Peyer's patch (tissue), 4 donors: ENCODE data around the gene SLC39A11.

Source experiments
- POLR2A ChIP-seq, 2 donors: fragments of 450-650 bp; IDR thresholded peaks; one replicate each; pipeline ENCODE4 v1.5.1; 2017; ENCODE audit warnings: antibody characterized with exemption in 2 of 2, mild to moderate bottlenecking in 2 of 2, moderate library complexity in 2 of 2
- TF ChIP-seq, protein P1 (sequence below), 6 experiments: fragments of 450-650 bp in 4 of 6; fragments of 200-600 bp in 2 of 6; sonication (generic) in 1 of 6; IDR thresholded peaks; one replicate each; pipeline ENCODE4 v1.5.1; 2017 to 2019; ENCODE audit warnings: antibody characterized with exemption in 6 of 6, mild to moderate bottlenecking in 3 of 6, moderate library complexity in 1 of 6

DNA sequence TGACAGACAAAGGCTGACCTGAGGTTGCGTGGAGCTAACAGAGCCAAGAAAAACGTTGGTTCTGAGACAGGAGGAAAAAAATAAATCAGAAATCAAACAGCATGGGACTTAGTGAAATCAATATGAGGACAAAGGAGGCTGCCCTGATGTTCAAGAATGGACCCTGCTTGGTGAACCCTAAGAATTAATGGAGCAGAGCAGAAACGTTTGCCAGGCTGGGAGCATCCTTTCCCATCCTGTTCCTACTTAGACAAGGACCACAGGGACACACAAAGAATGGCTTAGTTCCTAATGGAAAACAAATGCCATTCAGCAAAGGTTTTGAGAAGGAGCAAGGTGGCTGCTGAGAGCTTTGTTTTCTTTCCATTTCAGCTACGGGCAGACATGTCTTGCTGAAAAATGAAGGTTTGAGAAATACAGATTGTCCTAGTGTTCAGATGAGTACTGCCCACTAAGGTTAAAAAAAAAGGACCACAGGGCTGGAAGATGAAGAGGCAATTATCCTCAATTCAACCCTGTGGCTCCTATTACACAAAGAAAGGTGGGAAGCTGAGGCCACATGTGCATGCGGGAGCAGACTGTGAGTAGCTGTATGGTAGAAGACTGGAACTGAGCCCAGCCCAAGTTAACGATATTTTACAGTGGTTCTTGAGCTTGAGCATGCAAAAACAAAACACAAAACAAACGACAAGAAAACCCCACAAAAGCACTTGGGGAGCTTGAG, 230.1 kb downstream of the SLC39A11 start:
- TF ChIP-seq POLR2A (IDR thresholded peaks at IDR 0.05), result no peak
- TF ChIP-seq, protein P1, sequence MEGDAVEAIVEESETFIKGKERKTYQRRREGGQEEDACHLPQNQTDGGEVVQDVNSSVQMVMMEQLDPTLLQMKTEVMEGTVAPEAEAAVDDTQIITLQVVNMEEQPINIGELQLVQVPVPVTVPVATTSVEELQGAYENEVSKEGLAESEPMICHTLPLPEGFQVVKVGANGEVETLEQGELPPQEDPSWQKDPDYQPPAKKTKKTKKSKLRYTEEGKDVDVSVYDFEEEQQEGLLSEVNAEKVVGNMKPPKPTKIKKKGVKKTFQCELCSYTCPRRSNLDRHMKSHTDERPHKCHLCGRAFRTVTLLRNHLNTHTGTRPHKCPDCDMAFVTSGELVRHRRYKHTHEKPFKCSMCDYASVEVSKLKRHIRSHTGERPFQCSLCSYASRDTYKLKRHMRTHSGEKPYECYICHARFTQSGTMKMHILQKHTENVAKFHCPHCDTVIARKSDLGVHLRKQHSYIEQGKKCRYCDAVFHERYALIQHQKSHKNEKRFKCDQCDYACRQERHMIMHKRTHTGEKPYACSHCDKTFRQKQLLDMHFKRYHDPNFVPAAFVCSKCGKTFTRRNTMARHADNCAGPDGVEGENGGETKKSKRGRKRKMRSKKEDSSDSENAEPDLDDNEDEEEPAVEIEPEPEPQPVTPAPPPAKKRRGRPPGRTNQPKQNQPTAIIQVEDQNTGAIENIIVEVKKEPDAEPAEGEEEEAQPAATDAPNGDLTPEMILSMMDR (IDR thresholded peaks at IDR 0.05), result no peak
